Measurements from ENCODE around the gene TMEM30B. TPM values are rescaled to one million over a fixed set of nuclear protein-coding genes. Genes with fewer than 3 reads are reported as not detected.

TMEM30B gene
- total and polyA plus RNA-seq, 2 of the 13 experiments (the other 11 are each of a cell fraction or from before 2014, with no cell fraction given), result not detected

DNA sequence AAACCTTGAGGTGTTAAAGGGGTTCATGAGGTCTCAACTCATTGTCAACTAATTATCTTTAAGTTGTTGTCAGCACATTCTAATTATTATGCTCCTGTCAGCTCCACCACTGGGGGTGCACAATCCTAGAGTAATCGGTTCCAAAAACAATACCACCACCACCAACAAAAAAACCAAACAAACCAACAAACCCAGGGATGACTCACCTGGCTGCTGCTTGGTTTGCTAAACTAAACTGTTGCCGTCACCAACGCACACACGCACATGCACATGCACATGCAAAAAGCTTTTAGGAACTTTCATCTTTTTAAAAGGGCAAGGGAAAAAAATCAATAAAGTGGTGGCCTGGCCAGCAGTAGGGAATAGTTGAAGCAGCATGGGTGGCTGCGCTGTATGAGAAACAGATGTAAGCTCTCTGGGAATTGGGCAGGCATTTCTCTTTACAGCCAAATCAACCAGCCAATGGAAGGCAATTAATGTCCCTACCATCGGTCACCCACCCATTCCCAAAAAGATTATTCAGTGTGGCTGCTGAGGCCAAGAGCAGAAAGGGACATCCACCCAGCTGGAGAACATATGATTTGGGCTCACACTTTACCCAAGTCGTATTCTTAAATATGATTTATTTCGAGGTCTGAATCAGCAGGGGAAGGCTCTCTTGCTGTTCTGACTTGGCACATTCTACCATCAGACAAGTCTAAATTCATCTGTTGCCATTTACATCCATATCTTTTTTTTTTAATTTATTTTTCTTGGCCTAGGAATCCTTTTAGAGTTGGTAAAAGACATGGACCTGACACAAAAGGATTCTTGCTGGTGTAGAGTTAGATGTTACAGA lies 20.0 kb downstream of the TMEM30B start (continued):
- TF ChIP-seq, protein P1, sequence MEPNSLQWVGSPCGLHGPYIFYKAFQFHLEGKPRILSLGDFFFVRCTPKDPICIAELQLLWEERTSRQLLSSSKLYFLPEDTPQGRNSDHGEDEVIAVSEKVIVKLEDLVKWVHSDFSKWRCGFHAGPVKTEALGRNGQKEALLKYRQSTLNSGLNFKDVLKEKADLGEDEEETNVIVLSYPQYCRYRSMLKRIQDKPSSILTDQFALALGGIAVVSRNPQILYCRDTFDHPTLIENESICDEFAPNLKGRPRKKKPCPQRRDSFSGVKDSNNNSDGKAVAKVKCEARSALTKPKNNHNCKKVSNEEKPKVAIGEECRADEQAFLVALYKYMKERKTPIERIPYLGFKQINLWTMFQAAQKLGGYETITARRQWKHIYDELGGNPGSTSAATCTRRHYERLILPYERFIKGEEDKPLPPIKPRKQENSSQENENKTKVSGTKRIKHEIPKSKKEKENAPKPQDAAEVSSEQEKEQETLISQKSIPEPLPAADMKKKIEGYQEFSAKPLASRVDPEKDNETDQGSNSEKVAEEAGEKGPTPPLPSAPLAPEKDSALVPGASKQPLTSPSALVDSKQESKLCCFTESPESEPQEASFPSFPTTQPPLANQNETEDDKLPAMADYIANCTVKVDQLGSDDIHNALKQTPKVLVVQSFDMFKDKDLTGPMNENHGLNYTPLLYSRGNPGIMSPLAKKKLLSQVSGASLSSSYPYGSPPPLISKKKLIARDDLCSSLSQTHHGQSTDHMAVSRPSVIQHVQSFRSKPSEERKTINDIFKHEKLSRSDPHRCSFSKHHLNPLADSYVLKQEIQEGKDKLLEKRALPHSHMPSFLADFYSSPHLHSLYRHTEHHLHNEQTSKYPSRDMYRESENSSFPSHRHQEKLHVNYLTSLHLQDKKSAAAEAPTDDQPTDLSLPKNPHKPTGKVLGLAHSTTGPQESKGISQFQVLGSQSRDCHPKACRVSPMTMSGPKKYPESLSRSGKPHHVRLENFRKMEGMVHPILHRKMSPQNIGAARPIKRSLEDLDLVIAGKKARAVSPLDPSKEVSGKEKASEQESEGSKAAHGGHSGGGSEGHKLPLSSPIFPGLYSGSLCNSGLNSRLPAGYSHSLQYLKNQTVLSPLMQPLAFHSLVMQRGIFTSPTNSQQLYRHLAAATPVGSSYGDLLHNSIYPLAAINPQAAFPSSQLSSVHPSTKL (CRISPR knock-in tag; IDR thresholded peaks at IDR 0.05), result peak; percentile 37; the same call in 1 of the 2 replicates
- no peak for TF ChIP-seq SYNCRIP (IDR thresholded peaks at IDR 0.05; ENCODE audit: insufficient read depth, low read depth, low read length)
- peak; percentile 74 for TF ChIP-seq ONECUT2 (CRISPR knock-in tag; IDR thresholded peaks at IDR 0.05)
- no peak for TF ChIP-seq ZNF543 (CRISPR knock-in tag; IDR thresholded peaks at IDR 0.05)
- no peak for TF ChIP-seq SNAI1 (CRISPR knock-in tag; IDR thresholded peaks at IDR 0.05; ENCODE audit: borderline replicate concordance)
- TF ChIP-seq SMAD9 (CRISPR knock-in tag; IDR thresholded peaks at IDR 0.05), result no peak
- TF ChIP-seq ZBTB26 (CRISPR knock-in tag; IDR thresholded peaks at IDR 0.05; ENCODE audit: borderline replicate concordance), result no peak
- no peak for TF ChIP-seq PRDM15 (CRISPR knock-in tag; IDR thresholded peaks at IDR 0.05)
- TF ChIP-seq ZBTB49 (CRISPR knock-in tag; IDR thresholded peaks at IDR 0.05; ENCODE audit: borderline replicate concordance), result no peak
- no peak for TF ChIP-seq YEATS4 (CRISPR knock-in tag; IDR thresholded peaks at IDR 0.05; ENCODE audit: borderline replicate concordance)
- TF ChIP-seq BRD4 (CRISPR knock-in tag; IDR thresholded peaks at IDR 0.05), result no peak
- TF ChIP-seq JUNB (CRISPR knock-in tag; IDR thresholded peaks at IDR 0.05; ENCODE audit: borderline replicate concordance), result no peak
- TF ChIP-seq NFE2L1 (CRISPR knock-in tag; IDR thresholded peaks at IDR 0.05; ENCODE audit: borderline replicate concordance), result no peak
- peak; percentile 91 for TF ChIP-seq BHLHE40 (IDR thresholded peaks at IDR 0.05; ENCODE audit: low read length)
- TF ChIP-seq ZBTB44 (CRISPR knock-in tag; IDR thresholded peaks at IDR 0.05), result no peak

All from HepG2 (cell line).